GM18519 (cell line): ENCODE measurements around the gene SCAF8.

Source experiments
- ATAC-seq: cut with Tn5 transposase; IDR thresholded peaks from one replicate; pipeline ENCODE4 v1.9.1; 2021; ENCODE audit warnings: mild to moderate bottlenecking, moderate library complexity; ENCODE audit not compliant: unreplicated experiment, low FRiP score

The SCAF8 gene

DNA sequence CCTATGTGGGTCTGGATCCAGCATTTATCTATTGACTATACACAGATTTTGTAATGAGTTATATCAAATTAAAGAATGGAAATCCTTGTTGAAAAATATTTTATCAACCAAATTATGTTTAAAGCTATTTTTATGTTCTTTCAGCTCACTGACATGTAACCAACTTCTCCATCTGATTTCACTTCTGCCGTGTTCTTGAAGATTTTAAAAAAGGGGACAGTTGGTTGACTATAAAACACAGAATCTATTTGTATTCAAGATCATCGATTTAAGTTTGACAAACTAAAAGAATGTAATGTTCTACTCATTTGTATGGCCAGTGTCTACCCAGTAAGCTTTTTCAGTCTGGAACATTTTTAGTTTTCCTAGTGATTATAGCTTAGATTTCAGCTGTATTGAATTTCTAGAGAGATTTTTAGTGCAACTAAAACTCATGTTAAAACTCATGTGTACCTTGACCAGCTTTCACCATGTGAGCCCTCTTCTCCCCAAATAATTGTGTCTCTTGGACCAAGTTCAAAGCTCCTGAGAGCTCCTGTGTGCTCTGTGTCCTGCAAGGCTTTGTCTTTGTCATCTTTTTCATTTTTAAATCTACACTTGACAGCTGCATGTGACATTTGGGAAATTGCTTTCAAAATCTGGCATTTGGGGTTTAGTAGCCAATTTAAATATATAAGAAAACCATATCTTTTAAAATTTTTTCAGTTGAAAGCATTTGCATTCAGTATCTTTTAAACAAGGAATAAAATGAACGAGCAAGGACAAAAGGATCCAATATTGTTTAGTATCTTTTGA, 143.5 kb downstream of the SCAF8 start:
- ATAC-seq: no peak

DNA sequence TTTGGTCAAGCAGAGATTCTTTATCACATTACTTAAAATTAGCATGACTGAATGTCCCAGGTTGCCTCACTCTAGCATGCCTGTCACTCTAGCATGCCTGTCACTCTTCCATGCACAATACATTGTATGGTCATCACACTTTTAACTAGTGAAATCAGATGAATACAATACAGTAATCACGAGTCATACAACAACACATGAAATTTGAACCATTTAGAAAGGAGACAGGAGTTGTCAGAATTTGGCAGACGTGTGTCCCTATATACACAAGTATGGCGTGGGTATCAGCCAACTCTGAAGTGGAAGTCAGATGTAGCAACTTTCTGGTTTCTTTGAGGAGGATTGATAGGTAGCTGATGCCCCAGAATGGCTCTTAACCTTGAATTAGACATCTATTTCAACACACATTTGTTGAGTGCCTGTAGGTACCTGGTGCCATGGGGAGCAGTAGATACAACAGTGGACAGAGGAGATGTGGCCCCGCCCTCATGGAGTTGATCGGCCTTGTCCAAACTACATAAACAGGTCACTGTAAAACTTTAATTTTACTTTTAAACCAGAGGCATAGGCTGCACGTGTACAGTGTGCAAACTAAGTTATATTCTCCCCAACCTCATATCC, 145.8 kb downstream of the SCAF8 start:
- no peak for ATAC-seq

- no peak for ATAC-seq
Measured at GRCh38 chr6:154882107-154882506, 148.9 kb downstream of the SCAF8 start.
